GM19193 (cell line): ENCODE results near the gene CDC42BPG.

ENCODE experiments used
- POLR2A ChIP-seq: IDR thresholded peaks from 4 replicates; pipeline ENCODE4 v1.6.1; 2011; ENCODE audit not compliant: insufficient read depth, insufficient read length; ENCODE audit errors: extremely low read depth

Gene CDC42BPG

GRCh38 chr11:64844330-64845128 lies at the start of gene CDC42BPG:
TSS of gene CDC42BPG (minus strand) at chr11:64844653. CDS start at chr11:64844569, 84 bp downstream.
- TF ChIP-seq POLR2A = no peak

- TF ChIP-seq POLR2A = no peak
Observed at GRCh38 chr11:64893194-64894069, 49.0 kb upstream of the CDC42BPG start.

- TF ChIP-seq POLR2A = no peak
Observed at GRCh38 chr11:64892838-64893193, 48.4 kb upstream of the CDC42BPG start.

- TF ChIP-seq POLR2A = no peak
Observed at GRCh38 chr11:64892411-64892831, 48.0 kb upstream of the CDC42BPG start.

- no peak for TF ChIP-seq POLR2A
Observed at GRCh38 chr11:64891880-64892279, 47.4 kb upstream of the CDC42BPG start.

- no peak for TF ChIP-seq POLR2A
Observed at GRCh38 chr11:64891215-64891848, 46.9 kb upstream of the CDC42BPG start.

- no peak for TF ChIP-seq POLR2A
Observed at GRCh38 chr11:64890522-64890939, 46.1 kb upstream of the CDC42BPG start.

- no peak for TF ChIP-seq POLR2A
Observed at GRCh38 chr11:64888729-64889511, 44.5 kb upstream of the CDC42BPG start.

- TF ChIP-seq POLR2A = no peak
Observed at GRCh38 chr11:64888406-64888728, 43.9 kb upstream of the CDC42BPG start.

GRCh38 chr11:64887757-64888405 lies 43.4 kb upstream of the CDC42BPG start:
- TF ChIP-seq POLR2A = peak; percentile 40

GRCh38 chr11:64887234-64887756 lies 42.8 kb upstream of the CDC42BPG start:
- TF ChIP-seq POLR2A = no peak

- no peak for TF ChIP-seq POLR2A
Observed at GRCh38 chr11:64885367-64886286, 41.2 kb upstream of the CDC42BPG start.

- TF ChIP-seq POLR2A = no peak
Observed at GRCh38 chr11:64884019-64884418, 39.6 kb upstream of the CDC42BPG start.
